GM23248 (cell line): ENCODE results near the gene BLOC1S6. TPM values are rescaled to one million over a fixed set of nuclear protein-coding genes. Genes with fewer than 3 reads are reported as not detected.

Experiments used
- DNase-seq: peaks from one replicate; pipeline ENCODE4 v3.0.0-alpha.2; 2015
- H2AFZ ChIP-seq: fragments of 200-600 bp; sonication (generic); 2 replicates; pipeline ENCODE4 v1.6.1; 2016; ENCODE audit warnings: antibody characterized with exemption
- H3F3A ChIP-seq: fragments of 200-600 bp; sonication (generic); 2 replicates; pipeline ENCODE4 v1.6.1; 2016; ENCODE audit warnings: mild to moderate bottlenecking, antibody characterized with exemption, mixed run types; ENCODE audit not compliant: insufficient read depth
- H3K27ac ChIP-seq: fragments of 200-600 bp; sonication (generic); 2 replicates; pipeline ENCODE4 v1.5.1; 2016; ENCODE audit warnings: mild to moderate bottlenecking
- H3K27me3 ChIP-seq: fragments of 200-600 bp; sonication (generic); replicated peaks from 2 replicates; pipeline ENCODE4 v1.6.1; 2016; ENCODE audit warnings: mild to moderate bottlenecking; ENCODE audit not compliant: insufficient read depth
- H3K36me3 ChIP-seq: fragments of 200-600 bp; sonication (generic); 2 replicates; pipeline ENCODE4 v1.6.1; 2016; ENCODE audit warnings: low read depth, mild to moderate bottlenecking
- H3K4me1 ChIP-seq: fragments of 200-600 bp; sonication (generic); 2 replicates; pipeline ENCODE4 v1.6.1; 2016; ENCODE audit warnings: mild to moderate bottlenecking; ENCODE audit not compliant: insufficient read depth
- H3K4me2 ChIP-seq: fragments of 200-600 bp; sonication (generic); one replicate; pipeline ENCODE4 v1.6.1; 2016; ENCODE audit warnings: mild to moderate bottlenecking; ENCODE audit not compliant: unreplicated experiment
- H3K4me3 ChIP-seq: fragments of 200-600 bp; sonication (generic); 2 replicates; pipeline ENCODE4 v1.5.1; 2016; ENCODE audit warnings: mild to moderate bottlenecking
- H3K79me2 ChIP-seq: fragments of 200-600 bp; sonication (generic); 2 replicates; pipeline ENCODE4 v1.6.1; 2016; ENCODE audit warnings: mild to moderate bottlenecking; ENCODE audit not compliant: insufficient read depth
- H3K9ac ChIP-seq: fragments of 200-600 bp; sonication (generic); 2 replicates; pipeline ENCODE4 v1.6.1; 2016; ENCODE audit warnings: mild to moderate bottlenecking
- H3K9me2 ChIP-seq: fragments of 200-600 bp; sonication (generic); 2 replicates; pipeline ENCODE4 v1.6.1; 2016; ENCODE audit warnings: mixed run types, mild to moderate bottlenecking, moderate library complexity; ENCODE audit not compliant: insufficient read depth
- H3K9me3 ChIP-seq: fragments of 200-600 bp; sonication (generic); one replicate; pipeline ENCODE4 v1.6.1; 2017; ENCODE audit warnings: low read depth
- H4K20me1 ChIP-seq: fragments of 200-600 bp; sonication (generic); 2 replicates; pipeline ENCODE4 v1.6.0; 2016; ENCODE audit not compliant: insufficient read depth
- EZH2 ChIP-seq: fragments of 200-600 bp; sonication (generic); IDR thresholded peaks from 2 replicates; pipeline ENCODE4 v1.6.1; 2018; ENCODE audit warnings: antibody characterized with exemption, mild to moderate bottlenecking; ENCODE audit not compliant: insufficient read depth, poor library complexity, severe bottlenecking
- EZH2phosphoT487 ChIP-seq: fragments of 200-600 bp; sonication (generic); IDR thresholded peaks from 2 replicates; pipeline ENCODE4 v1.6.1; 2018; ENCODE audit warnings: antibody characterized with exemption, moderate library complexity, mild to moderate bottlenecking, low read depth; ENCODE audit not compliant: insufficient read depth
- WGBS, 2 experiments: methylation state at CpG; one replicate each; pipeline ENCODE4 v1.1.6; 2015 to 2017; ENCODE audit warnings: low lambda C conversion rate in 2 of 2, low coverage in 1 of 2; ENCODE audit errors: missing lambda C conversion rate in 2 of 2; 5-methylcytosine and 5-hydroxymethylcytosine counted together
- in situ Hi-C: fragments of 300-500 bp; cut with MboI; formaldehyde crosslinking; loops from 2 replicates; pipeline ENCODE4 v1.15.0; 2020
- polyA plus RNA-seq: library from polyadenylated mRNA; unstranded; fragments of >200 nt; fragmentation: Nextera tagmentation; extraction: Ambion mirVana; gene quantifications from 2 replicates; pipeline ENCODE4 v1.2.1, GENCODE V29; 2016
- total RNA-seq: library from RNA; depleted of rRNA; stranded (reverse); fragments of >200 nt; shearing (Covaris generic); gene quantifications from 2 replicates; pipeline ENCODE4 v1.2.3, GENCODE V29; 2014

Gene BLOC1S6
- total and polyA plus RNA-seq, 2 experiments from 2014 or later, result 46.3 to 79.4 TPM

DNA sequence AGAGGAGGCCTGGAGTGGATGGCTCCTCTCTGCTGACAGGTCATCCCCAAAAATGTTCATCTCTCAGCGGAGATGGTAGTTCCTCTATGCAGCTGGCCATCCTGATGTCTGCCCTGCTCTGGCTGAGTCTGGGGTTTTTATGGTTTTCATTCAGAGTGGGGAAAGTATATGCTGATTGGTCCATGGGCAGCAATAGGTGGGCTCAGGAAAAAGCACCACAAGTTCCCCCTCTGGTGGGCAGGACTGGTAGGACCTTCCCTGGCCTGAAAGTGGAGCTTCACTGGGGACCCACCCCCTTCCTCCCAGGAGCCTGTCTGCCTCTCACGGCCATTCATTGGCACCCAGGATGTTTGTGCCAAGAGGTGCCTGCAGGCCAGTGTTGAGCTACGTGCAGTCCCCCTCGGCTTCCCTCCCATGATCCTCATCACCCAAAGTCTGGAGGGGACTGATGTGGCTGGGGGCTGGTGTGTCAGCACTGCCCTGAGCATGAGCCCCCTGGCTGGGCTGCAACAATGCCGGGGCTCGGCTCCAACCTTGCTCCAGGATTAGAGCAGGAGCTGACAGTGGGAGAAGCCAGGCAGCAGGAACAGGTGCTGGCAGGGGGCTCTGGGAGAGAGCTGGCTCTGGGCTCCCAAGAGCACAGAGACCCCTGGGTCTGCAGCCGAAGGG is 13.1 kb upstream of the BLOC1S6 start:
- no peaks in the 10 kb centered on the region for H4K20me1 ChIP-seq
- TF ChIP-seq EZH2, result no peak
- no peak for TF ChIP-seq EZH2phosphoT487
- DNase-seq, result peak; percentile 29
- no peaks in the 10 kb centered on the region for H3K4me1 ChIP-seq
- no peak overlapping the region for H3K4me2 ChIP-seq
- no peak overlapping the region for H3K27ac ChIP-seq
- 28 to 34% methylated on average over 7 of the region's 7 CpGs for WGBS, 2 experiments
- no peak overlapping the region for H2AFZ ChIP-seq
- no peak overlapping the region for H3K9ac ChIP-seq
- H3K27me3 ChIP-seq, result peaks cover 23% of the 10 kb centered on the region
- no peaks in the 10 kb centered on the region for H3K9me2 ChIP-seq
- no peaks in the 10 kb centered on the region for H3K79me2 ChIP-seq
- in situ Hi-C loops, result no loop called here
- no peaks in the 10 kb centered on the region for H3K9me3 ChIP-seq
- H3K36me3 ChIP-seq, result no peaks in the 10 kb centered on the region
- H3K4me3 ChIP-seq, result no peak overlapping the region
- no peaks in the 10 kb centered on the region for H3F3A ChIP-seq

GRCh38 chr15:45581919-45582318 is 5.3 kb upstream of the BLOC1S6 start:
- TF ChIP-seq EZH2 (no peak), EZH2phosphoT487 (no peak)
- Histone ChIP-seq H3K4me2 (no peak overlapping the region), H3K4me1 (peaks cover 5% of the 10 kb centered on the region), H3K36me3 (no peaks in the 10 kb centered on the region), H3K9ac (no peak overlapping the region), H3K9me3 (no peaks in the 10 kb centered on the region), H3K9me2 (no peaks in the 10 kb centered on the region), H3K27me3 (no peaks in the 10 kb centered on the region), H2AFZ (no peak overlapping the region), H3F3A (peaks cover 8% of the 10 kb centered on the region), H4K20me1 (no peaks in the 10 kb centered on the region), H3K79me2 (no peaks in the 10 kb centered on the region), H3K4me3 (no peak overlapping the region), H3K27ac (no peak overlapping the region)
- in situ Hi-C loops, result no loop called here
- WGBS, 2 experiments, result 88 to 90% methylated on average over 2 of the region's 2 CpGs
- no peak for DNase-seq

GRCh38 chr15:45583731-45584639 is 3.2 kb upstream of the BLOC1S6 start:
- no peaks in the 10 kb centered on the region for H3K27me3 ChIP-seq
- no peak overlapping the region for H3K27ac ChIP-seq
- peaks cover 13% of the 10 kb centered on the region for H3K79me2 ChIP-seq
- no peaks in the 10 kb centered on the region for H3K9me2 ChIP-seq
- 79 to 82% methylated on average over 11 of the region's 11 CpGs for WGBS, 2 experiments
- no peaks in the 10 kb centered on the region for H4K20me1 ChIP-seq
- peaks cover 13% of the 10 kb centered on the region for H3K4me1 ChIP-seq
- no peak for DNase-seq
- no peak overlapping the region for H3K9ac ChIP-seq
- H3K4me2 ChIP-seq, result no peak overlapping the region
- H3K4me3 ChIP-seq, result no peak overlapping the region
- H3K9me3 ChIP-seq, result no peaks in the 10 kb centered on the region
- no peak for TF ChIP-seq EZH2phosphoT487
- no peak for TF ChIP-seq EZH2
- peaks cover 21% of the 10 kb centered on the region for H3F3A ChIP-seq
- no peak overlapping the region for H2AFZ ChIP-seq
- no peaks in the 10 kb centered on the region for H3K36me3 ChIP-seq
- in situ Hi-C loops, result no loop called here

- Histone ChIP-seq H3F3A (peaks cover 22% of the 10 kb centered on the region), H3K4me1 (peaks cover 26% of the 10 kb centered on the region), H3K79me2 (peaks cover 25% of the 10 kb centered on the region), H3K9me2 (no peaks in the 10 kb centered on the region), H3K4me2 (no peak overlapping the region), H3K36me3 (no peaks in the 10 kb centered on the region), H3K27me3 (no peaks in the 10 kb centered on the region), H2AFZ (no peak overlapping the region), H4K20me1 (no peaks in the 10 kb centered on the region), H3K9me3 (no peaks in the 10 kb centered on the region), H3K27ac (no peak overlapping the region), H3K4me3 (no peak overlapping the region), H3K9ac (no peak overlapping the region)
- 76 to 84% methylated on average over 7 of the region's 7 CpGs for WGBS, 2 experiments
- no peak for TF ChIP-seq EZH2
- TF ChIP-seq EZH2phosphoT487, result no peak
- DNase-seq, result no peak
- in situ Hi-C loops, result no loop called here
These were observed 1.9 kb upstream of the BLOC1S6 start for GRCh38 chr15:45585069-45585791.
